Transverse colon (tissue), 4 donors: Measurements from ENCODE around the gene CHMP1A. TPM values are rescaled to one million over a fixed set of nuclear protein-coding genes. Genes with fewer than 3 reads are reported as not detected.
A peak's percentile ranks its signal among the peaks of the same experiment; 100 is the strongest.

Source experiments
- DNase-seq: peaks from one replicate; pipeline ENCODE4 v3.0.0-alpha.2; 2019
- H3K27ac ChIP-seq, 4 donors: fragments of 200-600 bp; sonication (generic); 2 replicates each; pipeline ENCODE4 v1.5.1; 2016 to 2018; ENCODE audit warnings: inconsistent platforms in 4 of 4
- H3K27me3 ChIP-seq: fragments of 200-600 bp; sonication (generic); 2 replicates; pipeline ENCODE4 v1.5.1; 2017; ENCODE audit warnings: inconsistent platforms
- H3K36me3 ChIP-seq, 4 donors: fragments of 200-600 bp; sonication (generic); 2 replicates each; pipeline ENCODE4 v1.5.1; 2017 to 2019; ENCODE audit warnings: inconsistent platforms in 4 of 4
- H3K4me1 ChIP-seq, 4 donors: fragments of 200-600 bp; sonication (generic); 2 replicates each; pipeline ENCODE4 v1.5.1; 2017 to 2020; ENCODE audit warnings: inconsistent platforms in 4 of 4
- H3K4me3 ChIP-seq, 4 donors: fragments of 200-600 bp; sonication (generic); 1 replicate in 1 of 4; 2 replicates in 3 of 4; pipeline versions ENCODE4 v1.5.1 to v1.6.1; 2017 to 2019; ENCODE audit warnings: inconsistent platforms in 4 of 4
- H3K9me3 ChIP-seq, 2 donors: fragments of 200-600 bp; sonication (generic); 2 replicates each; pipeline ENCODE4 v1.5.1; 2017 to 2019; ENCODE audit warnings: inconsistent platforms in 2 of 2
- EP300 ChIP-seq: sonication (generic); formaldehyde crosslinking; IDR thresholded peaks from one replicate; pipeline ENCODE4 v1.6.1; 2017; ENCODE audit warnings: antibody characterized with exemption, low read depth
- POLR2A ChIP-seq: fragments of 450-650 bp; IDR thresholded peaks from one replicate; pipeline ENCODE4 v1.6.1; 2016; ENCODE audit warnings: antibody characterized with exemption, mild to moderate bottlenecking, moderate library complexity
- POLR2AphosphoS5 ChIP-seq, 3 donors: sonication (generic); formaldehyde crosslinking; IDR thresholded peaks; one replicate each; pipeline ENCODE4 v1.6.1; 2016; ENCODE audit warnings: antibody characterized with exemption in 3 of 3
- WGBS, 2 donors: methylation state at CpG; one replicate each; pipeline ENCODE4 v1.1.5; 2018; ENCODE audit warnings: low coverage in 1 of 2; 5-methylcytosine and 5-hydroxymethylcytosine counted together
- in situ Hi-C, 4 donors: fragments of 200-750 bp; cut with MboI; loops; one replicate each; pipeline versions ENCODE4 v1.15.0 to v1.15.1; 2017; ENCODE audit warnings: low sequenced_read_pairs in 3 of 4, low pct_ligation_motif_present in 1 of 4, low pct_unique_long_range_greater_than_20kb in 1 of 4
- intact Hi-C: fragments of 100-400 bp; cut with DNase I; formaldehyde crosslinking; loops from one replicate; pipeline ENCODE4 v1.15.1; 2023; ENCODE audit warnings: low total_unique reads
- total RNA-seq, 4 donors: library from RNA; depleted of rRNA; stranded (reverse); fragments of >200 nt; gene quantifications; one replicate each; pipeline ENCODE4 v1.1.0, GENCODE V29; 2016
- TF ChIP-seq, protein P1 (sequence below), 5 experiments: fragments of 200-600 bp in 3 of 5; fragments of 450-650 bp in 2 of 5; sonication (generic) in 3 of 5; IDR thresholded peaks; 1 replicate in 2 of 5; 2 replicates in 3 of 5; pipeline ENCODE4 v1.5.1; 2016 to 2017; ENCODE audit warnings: antibody characterized with exemption in 5 of 5, inconsistent platforms in 3 of 5, mild to moderate bottlenecking in 2 of 5, moderate library complexity in 1 of 5

CHMP1A gene
- total RNA-seq, 4 donors from 2014 or later, result 131 to 184 (median 144) TPM

DNA sequence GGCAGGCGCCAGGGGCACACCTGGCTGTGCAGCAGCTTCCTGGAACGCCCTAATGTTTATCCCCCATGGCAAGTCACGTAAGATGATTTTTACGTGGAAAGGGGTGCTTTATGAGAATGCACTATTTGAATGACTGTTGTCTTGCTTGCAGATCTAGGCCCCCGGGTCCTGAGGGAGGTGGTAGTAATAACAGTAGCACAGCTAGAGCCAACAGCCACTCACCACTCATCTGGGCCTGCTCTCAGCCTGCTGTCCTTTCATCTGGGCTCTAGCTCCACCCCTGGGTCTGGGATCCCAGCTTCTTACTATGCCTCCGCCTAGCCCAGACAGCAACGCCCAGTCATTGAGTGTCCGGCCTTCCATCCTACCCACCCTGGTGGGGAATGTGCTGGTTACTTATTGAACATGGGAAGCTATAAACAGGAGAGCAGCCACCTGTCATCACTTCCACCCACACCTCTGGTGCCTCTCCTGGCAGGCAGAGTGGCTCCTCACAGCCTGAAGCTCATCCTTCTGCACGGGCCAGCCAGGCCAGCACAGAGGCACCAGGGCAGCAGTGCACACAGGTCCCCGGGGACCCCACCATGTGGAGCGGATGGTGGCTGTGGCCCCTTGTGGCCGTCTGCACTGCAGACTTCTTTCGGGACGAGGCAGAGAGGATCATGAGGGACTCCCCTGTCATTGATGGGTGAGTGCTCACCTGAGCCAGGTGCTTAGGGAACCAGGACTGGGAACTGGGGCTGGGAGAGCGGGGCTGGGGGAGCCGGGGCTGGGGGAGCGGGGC is 27.5 kb downstream of the CHMP1A start:
- no peak overlapping the region for H3K4me3 ChIP-seq

DNA sequence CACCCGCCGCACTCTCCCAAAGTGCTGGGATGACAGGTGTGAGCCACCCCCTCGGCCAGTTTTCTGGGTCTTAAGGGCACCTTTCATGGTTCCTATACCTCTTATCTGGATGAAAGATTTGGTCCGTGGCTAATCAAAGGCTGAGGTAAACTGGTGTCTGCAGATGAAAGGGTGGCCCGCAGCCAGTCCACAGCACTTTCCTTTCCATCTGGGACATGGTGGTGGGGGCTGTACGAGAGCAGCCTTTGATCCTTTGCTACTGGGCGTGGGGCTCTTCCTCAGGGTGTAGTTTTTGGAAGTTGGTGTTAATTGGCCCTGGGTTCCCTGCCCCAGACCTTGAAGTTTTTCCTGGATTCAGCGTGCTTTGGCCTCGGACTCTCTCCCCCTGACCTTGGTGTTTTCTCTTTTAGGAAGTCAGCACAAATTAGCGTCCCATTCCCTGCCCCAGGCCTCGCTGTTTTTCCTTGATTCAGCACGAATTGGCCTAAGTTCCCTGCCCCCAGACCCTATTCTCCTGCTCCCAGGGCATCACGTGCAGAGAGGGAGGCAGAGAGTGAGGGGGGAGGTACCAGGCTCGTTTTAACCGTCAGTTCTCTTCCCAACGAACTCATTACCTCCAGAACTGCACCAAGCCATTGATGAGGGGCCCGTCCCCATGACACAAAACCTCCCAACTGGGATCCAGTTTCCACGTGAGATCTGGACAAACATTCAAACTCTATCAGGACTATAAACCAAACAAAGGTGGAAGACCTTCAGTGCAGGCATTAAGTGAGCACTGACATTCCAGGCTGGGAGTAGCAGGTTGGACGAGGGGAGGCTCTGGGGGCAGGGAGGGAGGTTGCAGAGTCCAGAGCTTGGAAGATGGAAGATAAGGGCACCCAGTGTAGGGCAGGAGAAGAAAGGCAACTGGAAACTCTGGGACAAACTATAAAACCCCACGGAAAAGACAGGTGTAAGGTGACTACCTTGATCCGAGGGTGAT is 32.4 kb downstream of the CHMP1A start:
- no peaks in the 10 kb centered on the region for H3K4me1 ChIP-seq
- in situ Hi-C loops, result no loop called here
- DNase-seq, result no peak
- H3K27ac ChIP-seq, result no peak overlapping the region
- H3K9me3 ChIP-seq, result no peaks in the 10 kb centered on the region
- intact Hi-C loops, result no loop called here
- WGBS, 2 donors, result 19 to 36% methylated on average over 3 to 21 of the region's 21 CpGs
- no peak overlapping the region for H3K4me3 ChIP-seq
- peaks cover 55% of the 10 kb centered on the region for H3K27me3 ChIP-seq
- H3K36me3 ChIP-seq, result no peaks in the 10 kb centered on the region
- TF ChIP-seq POLR2AphosphoS5 (IDR thresholded peaks at IDR 0.05) (no peak), EP300 (no peak), POLR2A (no peak)
- TF ChIP-seq, protein P1, sequence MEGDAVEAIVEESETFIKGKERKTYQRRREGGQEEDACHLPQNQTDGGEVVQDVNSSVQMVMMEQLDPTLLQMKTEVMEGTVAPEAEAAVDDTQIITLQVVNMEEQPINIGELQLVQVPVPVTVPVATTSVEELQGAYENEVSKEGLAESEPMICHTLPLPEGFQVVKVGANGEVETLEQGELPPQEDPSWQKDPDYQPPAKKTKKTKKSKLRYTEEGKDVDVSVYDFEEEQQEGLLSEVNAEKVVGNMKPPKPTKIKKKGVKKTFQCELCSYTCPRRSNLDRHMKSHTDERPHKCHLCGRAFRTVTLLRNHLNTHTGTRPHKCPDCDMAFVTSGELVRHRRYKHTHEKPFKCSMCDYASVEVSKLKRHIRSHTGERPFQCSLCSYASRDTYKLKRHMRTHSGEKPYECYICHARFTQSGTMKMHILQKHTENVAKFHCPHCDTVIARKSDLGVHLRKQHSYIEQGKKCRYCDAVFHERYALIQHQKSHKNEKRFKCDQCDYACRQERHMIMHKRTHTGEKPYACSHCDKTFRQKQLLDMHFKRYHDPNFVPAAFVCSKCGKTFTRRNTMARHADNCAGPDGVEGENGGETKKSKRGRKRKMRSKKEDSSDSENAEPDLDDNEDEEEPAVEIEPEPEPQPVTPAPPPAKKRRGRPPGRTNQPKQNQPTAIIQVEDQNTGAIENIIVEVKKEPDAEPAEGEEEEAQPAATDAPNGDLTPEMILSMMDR (IDR thresholded peaks at IDR 0.05), result no peak

More for the DNA sequence above, 27.5 kb downstream of the CHMP1A start:
- Histone ChIP-seq H3K27me3 (peaks cover 36% of the 10 kb centered on the region), H3K27ac (no peak overlapping the region), H3K36me3 (no peaks in the 10 kb centered on the region), H3K9me3 (no peaks in the 10 kb centered on the region), H3K4me1 (peaks cover 0 to 11% (median 7%) of the 10 kb centered on the region in 4 donors)
- 73% methylated on average over 14 of the region's 17 CpGs; no CpG with 5 or more reads in 1 of the 2 donors for WGBS, 2 donors
- DNase-seq, result peak; percentile 70
- in situ Hi-C loops, result no loop called here
- intact Hi-C loops, result no loop called here
- TF ChIP-seq POLR2AphosphoS5 (IDR thresholded peaks at IDR 0.05) (peak in 1 of 3 donors; percentile 25), POLR2A (no peak)

DNA sequence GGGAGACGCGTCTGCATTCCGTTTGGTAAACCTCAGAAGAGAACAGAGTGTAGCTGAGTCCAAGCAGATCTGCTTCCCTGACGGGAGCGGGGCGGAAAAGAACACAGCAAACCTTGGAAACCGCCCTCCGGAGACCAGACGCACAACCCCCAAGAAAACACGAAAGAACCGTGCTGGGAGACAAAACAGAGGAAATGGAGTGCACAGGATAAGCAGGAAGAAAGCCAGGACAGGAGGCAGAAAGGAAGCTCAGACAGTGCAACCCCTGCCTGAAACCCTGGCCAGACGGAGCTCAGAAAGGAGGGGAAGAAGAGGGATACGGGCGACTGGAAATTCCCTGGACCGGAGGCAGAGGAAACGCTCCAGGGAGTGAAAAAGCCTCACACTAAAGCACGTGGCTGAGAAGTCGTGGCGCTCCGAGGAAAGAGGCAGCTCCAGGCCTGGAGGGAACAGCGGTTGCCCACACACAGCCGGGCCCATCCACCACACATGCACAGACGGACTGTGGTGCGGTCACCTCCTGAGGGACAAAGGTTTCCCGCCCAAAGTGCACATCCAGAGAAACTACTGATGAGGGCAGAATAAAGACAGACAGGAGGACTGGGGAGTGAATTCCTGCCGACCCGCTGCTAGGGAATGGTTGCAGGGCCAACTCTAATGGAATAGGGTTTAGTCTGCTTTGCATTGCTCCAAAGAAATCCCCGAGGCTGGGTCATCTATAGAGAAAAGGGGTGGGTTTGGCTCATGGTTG is 33.8 kb downstream of the CHMP1A start:
- WGBS, 2 donors, result 51 to 64% methylated on average over 7 to 28 of the region's 28 CpGs
- Histone ChIP-seq H3K4me3 (no peak overlapping the region), H3K36me3 (no peaks in the 10 kb centered on the region), H3K27me3 (peaks cover 59% of the 10 kb centered on the region), H3K4me1 (no peaks in the 10 kb centered on the region), H3K27ac (no peak overlapping the region), H3K9me3 (no peaks in the 10 kb centered on the region)
- intact Hi-C loops (no loop called here), in situ Hi-C loops (no loop called here)
- no peak for TF ChIP-seq EP300
- no peak for TF ChIP-seq POLR2A
- no peak for TF ChIP-seq POLR2AphosphoS5 (IDR thresholded peaks at IDR 0.05)
- TF ChIP-seq, protein P1 (IDR thresholded peaks at IDR 0.05), result no peak
- no peak for DNase-seq

DNA sequence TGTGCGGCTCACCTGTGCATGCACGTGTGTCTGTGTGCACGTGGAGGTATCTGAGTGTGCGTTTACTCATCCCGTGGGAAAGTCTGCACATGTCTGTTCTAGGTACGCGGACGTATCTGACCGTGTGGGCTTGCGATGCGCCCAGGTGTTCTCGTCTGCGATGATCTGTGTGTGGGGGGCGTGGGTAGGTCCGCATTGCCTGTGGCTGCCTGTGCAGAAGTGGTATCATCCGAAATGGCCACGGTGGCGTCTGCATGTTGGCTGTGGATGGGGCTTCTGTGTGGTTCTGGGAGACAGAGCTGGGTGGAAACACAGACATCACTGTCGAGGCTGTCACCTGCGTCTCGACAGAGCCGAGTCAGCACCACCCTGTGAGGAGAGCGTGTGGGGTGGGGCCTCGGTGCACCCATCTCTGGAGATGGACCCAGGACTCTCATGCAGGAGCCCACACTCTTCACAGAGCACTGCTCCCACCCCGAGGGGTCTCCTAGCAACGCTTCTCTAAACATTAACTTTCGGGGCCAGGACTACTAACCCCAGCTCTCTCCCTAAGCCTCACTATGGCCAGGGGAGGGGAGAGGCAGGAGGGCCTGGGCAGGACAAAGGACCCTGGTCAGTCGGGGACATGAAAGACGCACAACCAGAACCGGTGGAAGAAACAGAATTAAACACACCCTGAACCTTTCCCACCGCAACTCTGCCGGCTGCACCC is 35.7 kb downstream of the CHMP1A start:
- intact Hi-C loops, result no loop called here
- no peak for DNase-seq
- H3K4me3 ChIP-seq, result no peak overlapping the region
- WGBS, 2 donors, result 82% methylated on average over 32 of the region's 32 CpGs; no CpG with 5 or more reads in 1 of the 2 donors
- no peak overlapping the region for H3K27ac ChIP-seq
- TF ChIP-seq, protein P1 (IDR thresholded peaks at IDR 0.05), result no peak
- no peak for TF ChIP-seq POLR2A
- no peak for TF ChIP-seq EP300
- TF ChIP-seq POLR2AphosphoS5 (IDR thresholded peaks at IDR 0.05), result no peak
- no peaks in the 10 kb centered on the region for H3K9me3 ChIP-seq
- H3K4me1 ChIP-seq, result no peaks in the 10 kb centered on the region
- peaks cover 69% of the 10 kb centered on the region for H3K27me3 ChIP-seq
- no peaks in the 10 kb centered on the region for H3K36me3 ChIP-seq
- in situ Hi-C loops, result no loop called here
